Ramos (cell line): ENCODE data around the gene CDH18.

ENCODE experiments used
- in situ Hi-C: fragments of 300-500 bp; cut with MboI; formaldehyde crosslinking; loops from one replicate; pipeline ENCODE4 v1.14.3; 2022; ENCODE audit warnings: low sequenced_read_pairs; ENCODE audit not compliant: unreplicated experiment

CDH18 gene

GRCh38 chr5:19753579-19753978, 234.4 kb downstream of the CDH18 start:
- in situ Hi-C loops = no loop called here

GRCh38 chr5:19751326-19751725, 236.7 kb downstream of the CDH18 start:
- in situ Hi-C loops = no loop called here

GRCh38 chr5:19745247-19745646, 242.8 kb downstream of the CDH18 start:
- in situ Hi-C loops = no loop called here

- in situ Hi-C loops = no loop called here
Observed at GRCh38 chr5:19739671-19740070, 248.3 kb downstream of the CDH18 start.

- in situ Hi-C loops = no loop called here
Observed at GRCh38 chr5:19734776-19735175, 253.2 kb downstream of the CDH18 start.

GRCh38 chr5:19733612-19734495, 254.1 kb downstream of the CDH18 start:
- in situ Hi-C loops = no loop called here

- in situ Hi-C loops = no loop called here
Observed at GRCh38 chr5:19728571-19728970, 259.4 kb downstream of the CDH18 start.

GRCh38 chr5:19719109-19719508, 268.9 kb downstream of the CDH18 start:
- in situ Hi-C loops = no loop called here

GRCh38 chr5:19713740-19714139, 274.3 kb downstream of the CDH18 start:
- in situ Hi-C loops = no loop called here

GRCh38 chr5:19709403-19709802, 278.6 kb downstream of the CDH18 start:
- in situ Hi-C loops = no loop called here

GRCh38 chr5:19706776-19707175, 281.2 kb downstream of the CDH18 start:
- in situ Hi-C loops = no loop called here

GRCh38 chr5:19701731-19702130, 286.3 kb downstream of the CDH18 start:
- in situ Hi-C loops = no loop called here

GRCh38 chr5:19694949-19695611, 292.9 kb downstream of the CDH18 start:
- in situ Hi-C loops = no loop called here

- in situ Hi-C loops = no loop called here
Observed at GRCh38 chr5:19690978-19691377, 297.0 kb downstream of the CDH18 start.

- in situ Hi-C loops = no loop called here
Observed at GRCh38 chr5:19685473-19685872, 302.5 kb downstream of the CDH18 start.

GRCh38 chr5:19676895-19677294, 311.1 kb downstream of the CDH18 start:
- in situ Hi-C loops = no loop called here

GRCh38 chr5:19660679-19661078, 327.3 kb downstream of the CDH18 start:
- in situ Hi-C loops = no loop called here

- in situ Hi-C loops = no loop called here
Observed at GRCh38 chr5:19655627-19656026, 332.4 kb downstream of the CDH18 start.

- in situ Hi-C loops = no loop called here
Observed at GRCh38 chr5:19638461-19638860, 349.5 kb downstream of the CDH18 start.

- in situ Hi-C loops = no loop called here
Observed at GRCh38 chr5:19630876-19631275, 357.1 kb downstream of the CDH18 start.

- in situ Hi-C loops = no loop called here
Observed at GRCh38 chr5:19626211-19626610, 361.8 kb downstream of the CDH18 start.

GRCh38 chr5:19625562-19625961, 362.4 kb downstream of the CDH18 start:
- in situ Hi-C loops = no loop called here
